Activated CD4-positive, alpha-beta T cell treated with anti-CD3 and anti-CD28 coated beads for 4 hours (primary cell): ENCODE data around the gene FGFR3.

Experiments used
- DNase-seq, 2 donors: peaks; one replicate each; pipeline ENCODE4 v3.0.0-alpha.2; 2020

The FGFR3 gene

GRCh38 chr4:1803523-1804423 lies 10.7 kb downstream of the FGFR3 start:
- no peak for DNase-seq

- no peak for DNase-seq
Observed at GRCh38 chr4:1804638-1805492, 11.8 kb downstream of the FGFR3 start.

- no peak for DNase-seq
Observed at GRCh38 chr4:1805493-1806222, 12.6 kb downstream of the FGFR3 start.

- no peak for DNase-seq
Observed at GRCh38 chr4:1806223-1806564, 13.1 kb downstream of the FGFR3 start.

GRCh38 chr4:1806596-1807331 lies 13.7 kb downstream of the FGFR3 start:
- no peak for DNase-seq

- no peak for DNase-seq
Observed at GRCh38 chr4:1807332-1807777, 14.3 kb downstream of the FGFR3 start.

- DNase-seq, result no peak
Observed at GRCh38 chr4:1808396-1808795, 15.3 kb downstream of the FGFR3 start.

GRCh38 chr4:1808851-1809753 lies 16.0 kb downstream of the FGFR3 start:
- no peak for DNase-seq

- peak; percentile 51 to 55 for DNase-seq
Observed at GRCh38 chr4:1809754-1810502, 16.8 kb downstream of the FGFR3 start.

GRCh38 chr4:1810765-1811164 lies 17.7 kb downstream of the FGFR3 start:
- no peak for DNase-seq

GRCh38 chr4:1812720-1813119 lies 19.6 kb downstream of the FGFR3 start:
- DNase-seq, result no peak

- no peak for DNase-seq
Observed at GRCh38 chr4:1813231-1813630, 20.1 kb downstream of the FGFR3 start.

- no peak for DNase-seq
Observed at GRCh38 chr4:1813915-1814314, 20.8 kb downstream of the FGFR3 start.

GRCh38 chr4:1814453-1814852 lies 21.4 kb downstream of the FGFR3 start:
- DNase-seq, result no peak

GRCh38 chr4:1815096-1815996 lies 22.3 kb downstream of the FGFR3 start:
- no peak for DNase-seq

- DNase-seq, result no peak
Observed at GRCh38 chr4:1815997-1816860, 23.1 kb downstream of the FGFR3 start.

- no peak for DNase-seq
Observed at GRCh38 chr4:1819284-1819683, 26.2 kb downstream of the FGFR3 start.

- DNase-seq, result no peak
Observed at GRCh38 chr4:1819816-1820215, 26.7 kb downstream of the FGFR3 start.
